ENCODE measurements around the gene KRTAP10-9.

KRTAP10-9 gene

GRCh38 chr21:44637018-44637850 is 10.3 kb downstream of the KRTAP10-9 start, which contains the start of gene KRTAP10-10:
TSS of gene KRTAP10-10 (plus strand) at chr21:44637356. CDS start at chr21:44637418, 62 bp downstream.
- TF ChIP-seq EP300 (IDR thresholded peaks at IDR 0.05; ENCODE audit: borderline replicate concordance) (no peak), TAF1 (IDR thresholded peaks at IDR 0.05; ENCODE audit: low read depth) (no peak), CREB1 (IDR thresholded peaks at IDR 0.05; ENCODE audit: low read depth) (no peak), USF1 (IDR thresholded peaks at IDR 0.05) (no peak), NFIC (IDR thresholded peaks at IDR 0.05) (no peak), TEAD4 (IDR thresholded peaks at IDR 0.05) (no peak), RAD21 (IDR thresholded peaks at IDR 0.05; ENCODE audit: low read depth) (no peak), MAX (IDR thresholded peaks at IDR 0.05) (no peak), REST (IDR thresholded peaks at IDR 0.05; ENCODE audit: low read depth) (no peak), CEBPB (IDR thresholded peaks at IDR 0.05) (no peak), FOXM1 (IDR thresholded peaks at IDR 0.05; ENCODE audit: borderline replicate concordance, low read depth) (no peak), TCF12 (IDR thresholded peaks at IDR 0.05; ENCODE audit: low read depth) (no peak), EGR1 (IDR thresholded peaks at IDR 0.05) (no peak), ZBTB7A (IDR thresholded peaks at IDR 0.05; ENCODE audit: low read depth) (no peak), YY1 (IDR thresholded peaks at IDR 0.05; ENCODE audit: low read depth) (no peak)

- no peak for TF ChIP-seq RAD21 (IDR thresholded peaks at IDR 0.05; ENCODE audit: low read depth)
- no peak for TF ChIP-seq EP300 (IDR thresholded peaks at IDR 0.05; ENCODE audit: borderline replicate concordance)
- no peak for TF ChIP-seq TAF1 (IDR thresholded peaks at IDR 0.05; ENCODE audit: low read depth)
- no peak for TF ChIP-seq CEBPB (IDR thresholded peaks at IDR 0.05)
- no peak for TF ChIP-seq USF1 (IDR thresholded peaks at IDR 0.05)
- TF ChIP-seq TCF12 (IDR thresholded peaks at IDR 0.05; ENCODE audit: low read depth): no peak
- no peak for TF ChIP-seq TEAD4 (IDR thresholded peaks at IDR 0.05)
- TF ChIP-seq REST (IDR thresholded peaks at IDR 0.05; ENCODE audit: low read depth): no peak
- no peak for TF ChIP-seq FOXM1 (IDR thresholded peaks at IDR 0.05; ENCODE audit: borderline replicate concordance, low read depth)
- no peak for TF ChIP-seq ZBTB7A (IDR thresholded peaks at IDR 0.05; ENCODE audit: low read depth)
- TF ChIP-seq CREB1 (IDR thresholded peaks at IDR 0.05; ENCODE audit: low read depth): no peak
- TF ChIP-seq MAX (IDR thresholded peaks at IDR 0.05): no peak
These were observed 12.4 kb downstream of the KRTAP10-9 start for GRCh38 chr21:44639331-44639655.

GRCh38 chr21:44640761-44641160 is 13.9 kb downstream of the KRTAP10-9 start:
- TF ChIP-seq NFIC (IDR thresholded peaks at IDR 0.05) (no peak), REST (IDR thresholded peaks at IDR 0.05; ENCODE audit: low read depth) (no peak), CREB1 (IDR thresholded peaks at IDR 0.05; ENCODE audit: low read depth) (no peak), TEAD4 (IDR thresholded peaks at IDR 0.05) (no peak), FOXM1 (IDR thresholded peaks at IDR 0.05; ENCODE audit: borderline replicate concordance, low read depth) (no peak), RAD21 (IDR thresholded peaks at IDR 0.05; ENCODE audit: low read depth) (no peak), EP300 (IDR thresholded peaks at IDR 0.05; ENCODE audit: borderline replicate concordance) (no peak), MAX (IDR thresholded peaks at IDR 0.05) (no peak), YY1 (IDR thresholded peaks at IDR 0.05; ENCODE audit: low read depth) (no peak), EGR1 (IDR thresholded peaks at IDR 0.05) (no peak), TCF12 (IDR thresholded peaks at IDR 0.05; ENCODE audit: low read depth) (no peak), CEBPB (IDR thresholded peaks at IDR 0.05) (no peak), ZBTB7A (IDR thresholded peaks at IDR 0.05; ENCODE audit: low read depth) (no peak), USF1 (IDR thresholded peaks at IDR 0.05) (no peak), TAF1 (IDR thresholded peaks at IDR 0.05; ENCODE audit: low read depth) (no peak)
